Measurements from ENCODE around the gene SMTN.
"Not testable (repeated sequence)": the region's sequence is repeated elsewhere in the genome, so short reads cannot be mapped to it uniquely, and the experiment has no call there.

The SMTN gene

DNA sequence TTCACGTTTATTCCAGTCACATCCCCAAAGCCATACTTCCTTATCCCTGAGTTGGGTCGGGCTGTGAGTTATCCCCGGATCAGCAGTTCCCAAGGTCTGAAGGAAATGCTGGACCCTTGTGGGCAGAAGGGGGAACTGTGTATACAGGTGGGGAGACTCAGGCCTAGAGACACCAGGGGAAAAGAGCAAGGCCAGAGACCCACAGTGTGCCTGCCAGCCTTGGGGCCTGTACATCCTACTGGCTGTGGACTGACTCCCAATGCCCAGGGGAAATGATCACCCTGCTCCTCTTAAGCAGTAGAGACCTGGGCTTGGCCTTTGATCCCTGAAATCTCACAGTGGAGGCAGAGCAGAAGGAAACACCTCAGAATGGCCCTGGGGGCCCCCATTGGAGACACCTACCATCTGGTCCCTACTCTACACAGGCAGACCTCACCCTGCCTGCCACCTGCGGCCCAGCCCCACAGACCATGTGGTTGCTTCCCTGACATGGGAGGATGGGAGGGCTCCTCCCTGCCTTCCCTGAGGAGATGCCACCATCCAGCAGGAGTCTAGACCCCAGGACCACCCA lies 25.0 kb downstream of the SMTN start:
- peak; percentile 22 for DNase-seq

DNA sequence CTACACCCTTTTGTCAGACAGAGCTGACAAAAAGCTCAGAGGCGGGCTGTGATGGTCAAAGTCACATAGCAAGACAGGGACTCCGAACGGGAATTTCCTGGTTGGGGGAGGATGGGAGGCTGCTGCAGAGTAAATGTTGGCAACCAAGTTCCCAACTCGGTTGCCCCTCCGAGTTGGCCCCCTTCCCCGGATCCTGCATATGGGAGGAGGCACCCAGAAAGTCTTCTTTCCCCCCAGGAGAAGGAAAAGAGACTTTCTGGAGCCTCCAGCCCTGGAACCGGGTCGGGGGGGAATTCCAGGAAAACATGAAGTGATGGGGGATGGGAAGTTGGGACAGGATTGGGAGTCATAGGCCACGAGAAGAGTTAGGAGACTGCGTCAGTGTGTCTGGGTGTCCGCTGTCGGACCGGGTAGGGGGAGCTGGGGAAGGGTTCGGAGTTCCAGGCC lies 25.6 kb downstream of the SMTN start:
- DNase-seq = peak; percentile 68

DNA sequence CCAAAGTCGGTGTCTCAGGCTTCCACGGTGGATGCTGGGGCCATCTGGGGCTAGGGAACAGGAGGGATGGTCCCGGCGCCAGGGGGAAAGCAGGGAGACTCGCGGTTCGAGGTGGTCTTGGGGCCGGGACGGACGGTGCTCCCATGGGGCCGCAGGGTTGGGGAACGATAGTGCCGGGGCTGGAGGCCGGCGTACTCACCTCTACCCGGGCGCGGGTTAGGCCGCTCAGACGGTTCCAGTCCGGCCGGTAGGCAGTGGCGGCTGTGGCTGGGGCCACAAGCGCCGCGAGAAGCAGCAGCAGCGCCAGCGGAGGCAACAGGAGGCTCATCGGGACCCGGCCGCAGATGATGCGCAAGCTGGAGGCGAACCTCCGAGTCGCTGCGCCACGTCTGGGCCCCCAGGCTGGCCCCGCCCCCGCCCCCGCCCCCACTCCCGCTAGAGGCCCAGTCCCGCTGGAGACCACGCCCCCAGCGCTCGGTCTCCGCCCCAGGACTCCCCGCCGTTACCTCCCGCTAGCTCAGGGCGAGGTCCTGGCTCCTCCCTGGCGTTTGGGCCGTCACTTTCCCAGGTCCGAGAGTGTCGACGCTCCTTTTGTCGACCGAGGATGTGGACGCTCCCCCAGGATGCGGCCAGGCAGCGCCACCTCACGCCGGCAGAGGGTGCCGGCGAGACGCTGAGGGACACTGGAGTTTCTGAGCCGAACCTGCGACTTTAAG lies 26.2 kb downstream of the SMTN start, which contains the start of gene SELENOM:
Gene SELENOM (minus strand): TSS at position 391 of the 716 bp plus-strand sequence. CDS start 63 bp downstream, at position 328.
- peak; percentile 99 for DNase-seq

DNA sequence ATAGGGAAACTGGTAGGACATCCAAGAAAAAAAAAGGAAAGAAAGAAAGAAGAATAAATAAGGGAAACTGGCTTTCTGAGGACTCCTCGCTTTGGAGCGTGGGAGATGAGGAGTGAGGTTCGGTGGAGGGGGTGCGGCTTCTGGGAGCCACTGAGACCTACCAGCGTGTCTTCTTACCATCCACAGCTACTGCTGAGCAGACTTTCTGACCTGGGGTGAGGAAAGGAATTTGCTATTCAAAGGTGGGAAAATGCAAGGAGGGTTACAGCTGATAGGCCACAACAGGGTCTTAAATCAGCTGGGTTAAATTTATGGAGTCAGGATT lies 26.7 kb downstream of the SMTN start:
- no peak for DNase-seq

DNA sequence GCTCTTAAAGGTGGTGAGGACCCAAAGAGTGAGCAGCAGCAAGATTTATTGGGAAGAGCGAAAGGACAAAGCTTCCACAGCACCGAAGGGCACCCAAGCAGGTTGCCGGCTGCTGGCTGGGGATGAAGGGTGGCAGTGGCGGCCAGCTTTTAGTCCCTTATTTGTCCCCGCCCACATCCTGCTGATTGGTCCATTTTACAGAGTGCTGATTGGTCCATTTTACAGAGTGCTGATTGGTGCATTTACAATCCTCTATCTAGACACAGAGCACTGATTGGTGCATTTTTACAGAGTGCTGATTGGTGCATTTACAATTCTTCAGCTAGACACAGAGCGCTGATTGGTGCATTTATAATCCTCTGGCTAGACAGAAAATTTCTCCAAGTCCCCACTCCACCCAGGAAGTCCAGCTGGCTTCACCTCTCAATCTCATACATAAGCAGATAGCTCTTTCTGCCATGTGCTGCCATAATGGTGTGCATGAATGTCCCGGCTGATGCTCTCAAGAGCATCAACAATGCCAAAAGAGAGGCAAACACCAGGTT lies 31.5 kb downstream of the SMTN start:
- not testable (repeated sequence) for DNase-seq

DNA sequence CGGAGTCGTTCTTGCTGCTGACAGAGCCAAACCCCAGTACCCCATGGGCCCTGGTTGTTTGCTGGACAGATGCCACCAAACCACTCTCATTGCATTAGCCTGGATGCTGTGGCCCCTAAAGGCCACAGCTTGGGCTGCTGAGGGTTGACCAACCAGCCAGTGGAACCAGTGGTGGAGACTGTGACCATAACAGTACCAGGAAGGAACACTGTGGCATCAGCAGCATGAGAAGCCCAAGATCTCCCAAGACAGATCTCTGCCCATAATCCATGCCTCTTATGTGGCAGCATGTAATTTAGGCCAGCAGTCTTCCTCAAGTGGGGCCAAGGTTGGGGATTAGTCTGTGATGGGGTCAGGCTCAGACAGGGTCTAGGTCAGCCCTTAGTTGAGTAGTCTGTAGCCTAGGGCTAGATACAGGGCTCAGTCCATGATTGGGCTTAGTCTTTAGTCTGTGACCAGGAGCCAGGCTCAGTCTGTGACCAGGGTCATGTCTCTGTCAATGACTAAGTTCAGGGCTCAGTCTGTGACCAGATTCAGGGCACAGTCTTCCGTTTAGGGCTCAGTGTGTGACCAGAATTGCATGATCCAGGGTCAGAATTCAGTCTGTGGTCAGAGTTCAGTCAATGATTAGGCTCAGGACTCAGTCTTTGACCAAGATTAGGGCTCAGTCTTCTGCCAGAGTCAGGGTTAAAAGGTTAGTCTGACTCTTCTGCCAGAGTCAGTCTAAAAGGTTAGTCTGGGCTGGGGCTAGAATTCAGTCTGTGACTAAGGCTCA lies 37.1 kb downstream of the SMTN start:
- DNase-seq = no peak

DNA sequence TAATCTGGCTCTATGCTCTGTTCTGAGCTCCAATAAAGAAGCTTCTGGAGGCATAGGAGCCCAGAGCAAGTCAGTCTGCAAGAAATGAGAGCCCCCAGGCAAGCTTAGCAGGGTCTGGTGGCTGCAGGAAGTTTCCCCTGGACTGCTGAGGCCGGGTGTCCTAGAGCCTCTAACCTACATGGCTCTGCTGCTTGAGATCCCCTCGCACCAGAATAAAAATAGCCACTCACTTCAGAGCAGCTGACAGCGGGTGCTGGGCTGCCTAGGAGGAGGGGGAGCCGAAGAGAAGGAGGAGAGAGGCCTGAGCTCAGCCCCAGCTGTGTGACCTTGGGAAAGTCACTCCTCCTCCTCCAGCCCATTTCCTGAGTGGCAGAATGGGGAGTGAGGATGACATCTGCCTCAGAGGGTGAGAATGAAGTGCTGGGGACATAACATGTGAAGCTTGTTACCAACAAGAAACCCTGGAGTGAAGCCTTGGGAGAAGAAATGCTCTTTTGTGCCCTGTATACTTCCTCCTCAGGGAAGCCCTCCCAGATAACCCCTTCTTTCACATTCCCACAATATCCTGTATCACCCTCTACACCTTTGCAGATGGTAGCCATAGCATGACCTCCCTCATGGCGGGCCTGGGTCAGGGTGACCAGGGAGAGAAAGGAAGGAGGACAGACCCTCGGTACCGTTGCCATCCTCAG lies 38.1 kb downstream of the SMTN start:
- no peak for DNase-seq

DNA sequence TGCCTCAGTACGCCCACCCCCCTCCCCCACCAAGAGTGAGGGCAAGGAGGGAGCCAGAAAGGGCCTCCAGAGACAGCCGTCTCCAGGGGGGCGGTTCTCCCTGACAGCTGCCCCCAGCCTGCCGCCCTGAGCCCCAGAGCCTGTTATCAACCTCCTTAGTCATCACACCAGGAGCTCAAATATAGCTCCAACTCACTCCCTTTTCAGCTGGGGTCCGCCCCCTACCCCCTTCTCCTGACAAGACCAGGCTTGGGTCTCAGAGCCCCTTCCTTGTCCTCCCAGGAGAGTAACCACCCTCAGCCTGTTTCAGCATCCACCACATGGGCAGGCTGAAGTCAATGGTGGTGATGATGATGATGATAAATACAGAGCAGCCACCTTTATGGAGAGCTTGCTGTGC lies 39.1 kb downstream of the SMTN start:
- no peak for DNase-seq

DNA sequence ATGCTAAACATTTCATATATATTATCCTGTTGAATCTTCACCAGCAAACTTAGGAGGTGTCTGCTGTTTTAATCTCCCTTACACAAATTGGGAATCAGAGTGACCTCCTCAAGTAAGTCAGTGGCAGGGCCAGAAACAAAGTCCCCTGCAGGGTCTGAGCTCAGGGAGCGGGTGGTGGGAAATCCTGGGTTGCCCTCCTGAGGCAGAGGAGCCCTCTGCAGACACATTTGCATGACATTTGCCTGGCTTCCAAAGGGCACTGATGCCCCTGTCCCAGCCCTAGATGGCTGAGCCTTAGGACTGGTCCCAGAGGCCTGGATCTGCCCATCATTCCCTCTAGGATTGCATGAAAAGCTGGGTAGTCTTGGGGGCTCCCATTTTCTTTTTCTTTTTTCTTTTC lies 39.5 kb downstream of the SMTN start:
- no peak for DNase-seq

DNA sequence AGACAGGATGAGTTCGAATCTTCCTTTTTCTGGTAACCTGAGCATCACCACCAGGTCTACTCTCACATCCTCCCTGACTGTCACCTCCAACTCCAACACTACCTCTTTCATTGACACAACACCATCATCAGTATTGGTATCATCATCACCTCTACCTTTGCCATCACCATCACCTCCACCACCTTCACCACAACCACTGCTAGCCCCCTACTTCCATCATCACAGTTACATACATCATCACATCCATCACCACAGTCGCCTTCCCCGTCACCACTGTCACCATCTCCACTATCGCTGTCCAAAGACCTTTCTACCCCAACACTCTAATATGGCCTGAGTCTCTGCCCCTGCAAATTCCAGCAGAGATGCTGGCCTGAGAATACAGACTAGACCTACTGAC lies 40.3 kb downstream of the SMTN start:
- no peak for DNase-seq

DNA sequence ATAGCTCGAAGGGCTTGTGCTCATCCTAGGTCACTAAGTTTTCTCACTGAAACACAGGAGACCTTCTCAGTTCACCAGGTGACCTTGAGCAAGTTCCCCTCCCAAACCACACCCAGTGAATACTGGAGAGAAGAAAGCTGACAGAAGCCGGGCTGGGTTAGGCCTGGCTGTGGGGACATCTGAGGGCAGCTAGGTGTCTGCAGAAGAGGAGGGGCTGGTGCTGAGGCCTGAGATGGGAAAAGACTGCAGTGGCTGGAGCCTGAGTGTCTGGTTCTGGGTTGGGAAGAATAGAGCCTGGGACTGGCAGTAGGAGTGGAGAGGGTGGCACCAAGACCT lies 41.0 kb downstream of the SMTN start:
- DNase-seq = no peak

DNA sequence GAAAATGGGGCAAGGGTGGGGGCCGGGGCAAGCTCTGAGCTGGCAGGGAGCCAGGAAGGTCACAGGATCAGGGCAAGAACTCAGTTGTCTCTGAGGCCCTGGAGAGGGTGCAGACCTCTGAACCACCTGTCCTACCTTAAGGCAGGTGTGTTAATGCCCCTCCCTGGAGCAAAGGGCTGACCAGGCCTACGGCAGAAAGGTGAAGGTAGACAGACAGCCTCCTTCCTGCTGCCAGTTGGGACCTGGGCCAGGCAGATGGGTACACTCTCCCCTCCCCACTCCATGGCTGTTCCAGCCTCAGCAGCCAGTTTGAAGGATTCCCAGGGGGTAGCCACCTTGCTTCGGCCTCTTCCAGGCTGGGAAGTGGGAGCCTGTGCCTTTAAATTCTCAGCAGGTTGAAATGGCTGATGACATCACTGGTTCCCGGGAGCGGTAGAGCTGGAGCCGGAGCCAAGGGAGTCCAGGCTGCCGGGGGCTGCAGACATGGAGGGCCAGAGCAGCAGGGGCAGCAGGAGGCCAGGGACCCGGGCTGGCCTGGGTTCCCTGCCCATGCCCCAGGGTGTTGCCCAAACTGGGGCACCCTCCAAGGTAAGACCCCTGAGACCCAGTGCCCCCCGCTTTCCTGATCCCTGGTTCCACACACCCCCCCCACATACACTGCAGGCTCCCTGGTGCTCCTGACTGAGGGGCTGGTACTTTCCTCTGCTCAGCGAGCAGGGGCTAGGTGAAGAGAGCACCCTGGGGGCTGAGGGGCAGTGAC lies 41.6 kb downstream of the SMTN start, which contains the start of gene INPP5J:
Gene INPP5J (plus strand): TSS at position 435 of the 760 bp plus-strand sequence. CDS start 49 bp downstream, at position 484.
- peak; percentile 58 for DNase-seq

DNA sequence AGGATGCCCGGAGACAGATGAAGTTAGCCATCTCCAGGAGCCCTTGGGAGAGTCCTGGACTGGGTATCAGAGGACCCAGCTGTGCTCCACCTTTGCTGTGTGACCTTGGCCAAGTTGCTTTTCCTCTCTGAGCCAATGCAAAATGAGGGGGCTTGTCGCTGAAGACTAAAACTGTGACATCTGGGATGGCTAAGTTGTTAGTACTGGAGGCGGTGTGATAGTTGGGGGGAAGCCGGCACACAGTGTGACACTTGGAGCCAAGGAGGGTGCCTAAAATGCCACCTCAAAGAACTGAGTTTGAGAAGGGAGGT lies 42.1 kb downstream of the SMTN start:
- no peak for DNase-seq

DNA sequence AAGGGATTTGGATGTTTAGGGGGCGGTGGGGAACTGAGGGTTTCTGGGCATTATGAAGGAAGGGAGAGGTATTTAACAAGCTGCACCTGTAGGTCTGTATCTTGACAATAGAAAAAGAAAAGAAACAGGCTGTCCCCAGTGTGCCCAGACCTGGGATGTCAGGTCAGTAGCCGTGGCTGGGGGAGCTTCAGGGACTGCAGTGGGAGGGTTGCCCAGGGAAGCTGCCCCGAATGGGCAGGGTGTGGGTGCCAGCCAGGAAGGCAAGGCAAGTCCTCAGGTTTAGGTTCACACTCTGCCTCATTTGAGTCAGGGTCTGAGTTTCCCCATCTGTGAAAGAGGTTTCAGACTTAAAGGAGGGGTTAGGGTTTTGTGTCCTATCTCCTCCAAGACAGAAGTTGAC lies 43.2 kb downstream of the SMTN start:
- DNase-seq = no peak

DNA sequence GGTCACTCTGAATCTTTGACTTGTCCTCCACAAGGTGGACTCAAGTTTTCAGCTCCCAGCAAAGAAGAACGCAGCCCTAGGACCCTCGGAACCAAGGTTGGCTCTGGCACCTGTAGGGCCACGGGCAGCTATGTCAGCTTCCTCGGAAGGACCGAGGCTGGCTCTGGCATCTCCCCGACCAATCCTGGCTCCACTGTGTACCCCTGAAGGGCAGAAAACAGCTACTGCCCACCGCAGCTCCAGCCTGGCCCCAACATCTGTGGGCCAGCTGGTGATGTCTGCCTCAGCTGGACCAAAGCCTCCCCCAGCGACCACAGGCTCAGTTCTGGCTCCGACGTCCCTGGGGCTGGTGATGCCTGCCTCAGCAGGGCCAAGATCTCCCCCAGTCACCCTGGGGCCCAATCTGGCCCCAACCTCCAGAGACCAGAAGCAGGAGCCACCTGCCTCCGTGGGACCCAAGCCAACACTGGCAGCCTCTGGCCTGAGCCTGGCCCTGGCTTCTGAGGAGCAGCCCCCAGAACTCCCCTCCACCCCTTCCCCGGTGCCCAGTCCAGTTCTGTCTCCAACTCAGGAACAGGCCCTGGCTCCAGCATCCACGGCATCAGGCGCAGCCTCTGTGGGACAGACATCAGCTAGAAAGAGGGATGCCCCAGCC lies 43.8 kb downstream of the SMTN start:
- no peak for DNase-seq

DNA sequence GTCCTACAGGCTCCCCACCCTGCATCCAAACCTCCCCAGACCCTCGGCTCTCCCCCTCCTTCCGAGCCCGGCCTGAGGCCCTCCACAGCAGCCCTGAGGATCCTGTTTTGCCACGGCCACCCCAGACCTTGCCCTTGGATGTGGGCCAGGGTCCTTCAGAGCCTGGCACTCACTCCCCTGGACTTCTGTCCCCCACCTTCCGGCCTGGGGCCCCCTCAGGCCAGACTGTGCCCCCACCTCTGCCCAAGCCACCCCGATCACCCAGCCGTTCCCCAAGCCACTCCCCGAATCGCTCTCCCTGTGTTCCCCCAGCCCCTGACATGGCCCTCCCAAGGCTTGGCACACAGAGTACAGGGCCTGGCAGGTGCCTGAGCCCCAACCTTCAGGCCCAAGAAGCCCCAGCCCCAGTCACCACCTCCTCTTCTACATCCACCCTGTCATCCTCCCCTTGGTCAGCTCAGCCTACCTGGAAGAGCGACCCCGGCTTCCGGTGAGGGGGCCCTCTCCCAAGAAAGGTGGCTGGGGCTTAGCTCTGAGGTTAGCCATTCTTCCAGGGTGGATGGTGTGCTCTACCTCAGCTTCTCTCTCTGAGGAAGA lies 44.5 kb downstream of the SMTN start:
- DNase-seq = no peak

DNA sequence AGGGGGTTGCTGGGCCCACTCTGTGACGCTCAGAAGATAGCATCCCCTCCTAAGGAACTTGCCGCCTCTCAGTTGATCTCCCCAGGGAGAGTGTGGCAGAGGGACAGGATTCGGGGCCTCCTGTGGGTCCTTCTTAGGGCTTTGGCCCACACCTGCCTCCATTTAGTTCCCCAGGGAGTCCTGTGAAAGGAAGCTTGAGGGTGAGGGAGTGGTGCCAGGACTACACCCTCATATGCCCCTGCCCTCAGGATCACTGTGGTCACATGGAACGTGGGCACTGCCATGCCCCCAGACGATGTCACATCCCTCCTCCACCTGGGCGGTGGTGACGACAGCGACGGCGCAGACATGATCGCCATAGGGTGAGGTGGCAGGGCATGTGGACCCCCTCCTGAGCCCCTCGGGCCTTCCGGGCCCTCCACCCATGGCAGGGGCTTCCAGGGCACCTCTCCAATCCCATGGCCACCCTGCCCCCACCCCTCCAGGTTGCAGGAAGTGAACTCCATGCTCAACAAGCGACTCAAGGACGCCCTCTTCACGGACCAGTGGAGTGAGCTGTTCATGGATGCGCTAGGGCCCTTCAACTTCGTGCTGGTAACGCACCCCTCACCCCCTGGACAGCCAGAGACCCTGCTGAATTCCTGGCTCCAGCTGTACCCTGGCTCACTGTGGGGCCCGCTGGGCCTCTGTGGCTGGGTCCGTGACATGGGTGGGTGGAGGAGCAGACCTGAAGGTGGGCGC lies 45.2 kb downstream of the SMTN start:
- no peak for DNase-seq

DNA sequence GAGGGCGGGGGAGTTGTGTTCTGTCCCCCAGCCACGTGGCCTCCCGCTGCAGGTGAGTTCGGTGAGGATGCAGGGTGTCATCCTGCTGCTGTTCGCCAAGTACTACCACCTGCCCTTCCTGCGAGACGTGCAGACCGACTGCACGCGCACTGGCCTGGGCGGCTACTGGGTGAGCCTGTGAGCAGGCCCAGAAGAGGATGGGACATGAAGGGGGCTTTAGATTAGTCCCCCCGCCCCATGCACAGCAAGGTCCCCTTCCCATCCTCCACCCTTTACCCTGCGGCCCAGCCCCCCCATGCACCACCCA lies 45.7 kb downstream of the SMTN start:
- no peak for DNase-seq

DNA sequence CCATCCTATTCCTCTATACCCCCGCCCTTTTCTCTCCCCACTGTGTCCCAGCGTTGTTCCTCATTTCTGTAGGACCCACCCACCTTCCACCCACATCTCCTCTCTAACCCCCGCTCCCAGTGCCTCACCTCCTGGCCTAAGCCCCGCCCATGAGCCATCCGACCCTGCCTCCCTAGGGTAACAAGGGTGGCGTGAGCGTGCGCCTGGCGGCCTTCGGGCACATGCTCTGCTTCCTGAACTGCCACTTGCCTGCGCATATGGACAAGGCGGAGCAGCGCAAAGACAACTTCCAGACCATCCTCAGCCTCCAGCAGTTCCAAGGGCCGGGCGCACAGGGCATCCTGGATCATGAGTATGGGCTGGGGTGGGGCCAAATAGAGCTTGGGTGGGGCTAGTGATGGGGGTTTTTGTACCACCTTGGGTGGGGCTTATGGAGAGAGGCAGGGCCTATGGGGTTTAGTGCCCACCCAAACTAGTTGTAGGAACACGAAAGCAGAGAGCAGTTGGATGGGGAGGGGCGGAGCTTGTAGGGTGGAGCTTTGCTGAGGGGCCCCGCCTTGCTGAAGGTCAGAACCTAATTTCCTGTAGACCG lies 46.2 kb downstream of the SMTN start:
- no peak for DNase-seq

DNA sequence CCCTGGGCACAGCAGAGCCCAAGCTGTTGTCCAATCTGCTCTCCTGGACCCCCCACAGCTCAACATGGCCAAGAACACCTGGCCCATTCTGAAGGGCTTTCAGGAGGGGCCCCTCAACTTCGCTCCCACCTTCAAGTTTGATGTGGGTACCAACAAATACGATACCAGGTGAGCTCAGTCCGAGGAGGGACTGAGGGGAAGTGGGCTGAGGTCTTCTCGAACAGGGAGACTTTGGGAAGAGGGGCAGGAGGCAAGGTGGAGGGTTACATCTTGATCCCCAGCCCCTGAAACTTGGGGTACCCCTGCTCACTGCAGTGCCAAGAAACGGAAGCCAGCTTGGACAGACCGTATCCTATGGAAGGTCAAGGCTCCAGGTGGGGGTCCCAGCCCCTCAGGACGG lies 47.0 kb downstream of the SMTN start:
- no peak for DNase-seq

DNA sequence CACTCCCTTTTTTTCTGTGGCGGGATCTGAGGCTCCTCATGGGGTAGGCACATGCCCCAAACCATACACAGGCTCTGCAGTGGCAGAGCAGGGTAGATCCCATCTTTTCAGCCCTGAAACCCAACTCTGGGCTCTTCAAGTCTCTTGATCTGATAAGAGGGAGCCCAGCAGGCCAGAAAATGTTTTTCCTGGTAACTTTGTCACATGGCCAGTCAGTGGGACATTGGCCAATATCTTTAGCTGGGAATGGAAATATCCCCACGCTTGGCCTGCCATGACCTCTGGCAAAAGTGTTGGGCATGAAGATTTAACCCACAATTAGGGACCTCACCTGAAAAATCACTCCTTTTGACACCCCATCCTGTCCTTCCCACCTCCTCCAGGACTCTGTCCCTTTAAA lies 49.8 kb downstream of the SMTN start:
- DNase-seq = no peak

All from fibroblast of skin of right biceps (primary cell).